NT2/D1 (cell line): ENCODE results near the gene VRK2.
"Not testable (repeated sequence)": the region's sequence is repeated elsewhere in the genome, so short reads cannot be mapped to it uniquely, and the experiment has no call there.

Experiments used
- DNase-seq: peaks from one replicate; pipeline ENCODE4 v3.0.0-alpha.2; 2011; ENCODE audit warnings: low read depth, low spot score
- H3K27me3 ChIP-seq: 2 replicates; pipeline ENCODE4 v1.6.0; 2011; ENCODE audit warnings: mild to moderate bottlenecking; ENCODE audit not compliant: insufficient read length, insufficient read depth
- H3K36me3 ChIP-seq: 2 replicates; pipeline ENCODE4 v1.6.1; 2011; ENCODE audit warnings: mild to moderate bottlenecking, low read length, mixed read lengths; ENCODE audit not compliant: insufficient read depth, insufficient read length
- H3K4me1 ChIP-seq: 2 replicates; pipeline ENCODE4 v1.5.1; 2011; ENCODE audit not compliant: insufficient read depth, insufficient read length
- H3K4me3 ChIP-seq: 2 replicates; pipeline ENCODE4 v1.5.1; 2011; ENCODE audit warnings: low read depth; ENCODE audit not compliant: insufficient read length
- H3K9ac ChIP-seq: 2 replicates; pipeline ENCODE4 v1.6.0; 2011; ENCODE audit warnings: low read depth; ENCODE audit not compliant: insufficient read length
- H3K9me3 ChIP-seq: 2 replicates; pipeline ENCODE4 v1.5.1; 2011; ENCODE audit warnings: mild to moderate bottlenecking, low read length; ENCODE audit not compliant: insufficient read depth
- SUZ12 ChIP-seq: IDR thresholded peaks from 2 replicates; pipeline ENCODE4 v1.6.1; 2011; ENCODE audit not compliant: insufficient read length, insufficient read depth; ENCODE audit errors: extremely low read depth
- YY1 ChIP-seq: IDR thresholded peaks from 2 replicates; pipeline ENCODE4 v1.6.1; 2011; ENCODE audit not compliant: insufficient read length, insufficient read depth
- ZNF274 ChIP-seq: IDR thresholded peaks from 2 replicates; pipeline ENCODE4 v1.6.1; 2011; ENCODE audit warnings: mild to moderate bottlenecking, low read depth, low read length

Gene VRK2

GRCh38 chr2:58133395-58133794 is 86.8 kb downstream of the VRK2 start:
- no peak overlapping the region for H3K9ac ChIP-seq
- no peak for DNase-seq
- no peak for TF ChIP-seq SUZ12
- no peak for TF ChIP-seq YY1
- no peak for TF ChIP-seq ZNF274

GRCh38 chr2:58135861-58136260 is 89.3 kb downstream of the VRK2 start:
- no peak for DNase-seq
- no peak overlapping the region for H3K9ac ChIP-seq
- H3K9me3 ChIP-seq, result no peaks in the 10 kb centered on the region
- no peak overlapping the region for H3K4me3 ChIP-seq
- no peaks in the 10 kb centered on the region for H3K4me1 ChIP-seq
- H3K36me3 ChIP-seq, result peaks cover 6% of the 10 kb centered on the region
- no peaks in the 10 kb centered on the region for H3K27me3 ChIP-seq
- no peak for TF ChIP-seq YY1
- no peak for TF ChIP-seq SUZ12
- no peak for TF ChIP-seq ZNF274

More at GRCh38 chr2:58133395-58133794, 86.8 kb downstream of the VRK2 start:
- Histone ChIP-seq H3K9me3 (no peaks in the 10 kb centered on the region), H3K4me1 (no peaks in the 10 kb centered on the region), H3K27me3 (no peaks in the 10 kb centered on the region), H3K36me3 (peaks cover 6% of the 10 kb centered on the region), H3K4me3 (no peak overlapping the region)

DNA sequence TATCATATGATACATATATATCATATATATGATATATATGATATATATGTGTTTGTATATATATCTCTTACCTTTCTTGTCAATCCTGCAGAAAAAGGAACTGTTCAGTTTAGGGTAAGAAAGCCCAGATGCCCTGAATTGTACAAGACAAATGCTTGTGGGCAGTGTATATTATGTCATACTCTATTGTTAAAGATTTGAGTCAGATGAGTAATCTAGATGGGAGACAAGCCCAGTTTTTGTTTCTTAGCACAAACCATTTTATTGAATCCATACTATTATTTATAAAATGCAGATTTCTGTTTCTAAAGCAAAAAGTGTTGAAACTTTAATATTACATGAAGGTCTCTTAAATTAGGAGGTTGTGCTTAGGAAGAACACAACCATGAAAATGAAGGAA is 90.6 kb downstream of the VRK2 start:
- Histone ChIP-seq H3K4me3 (no peak overlapping the region), H3K9me3 (no peaks in the 10 kb centered on the region), H3K4me1 (no peaks in the 10 kb centered on the region), H3K27me3 (no peaks in the 10 kb centered on the region), H3K9ac (no peak overlapping the region), H3K36me3 (no peaks in the 10 kb centered on the region)
- no peak for TF ChIP-seq SUZ12
- TF ChIP-seq YY1, result no peak
- TF ChIP-seq ZNF274, result no peak
- DNase-seq, result no peak

GRCh38 chr2:58137856-58138255 is 91.2 kb downstream of the VRK2 start:
- TF ChIP-seq ZNF274 (no peak), YY1 (no peak), SUZ12 (no peak)
- H3K9ac ChIP-seq, result no peak overlapping the region
- DNase-seq, result no peak
- no peaks in the 10 kb centered on the region for H3K4me1 ChIP-seq
- no peaks in the 10 kb centered on the region for H3K27me3 ChIP-seq
- H3K4me3 ChIP-seq, result no peak overlapping the region
- H3K9me3 ChIP-seq, result no peaks in the 10 kb centered on the region
- no peaks in the 10 kb centered on the region for H3K36me3 ChIP-seq

GRCh38 chr2:58138396-58139030 is 91.9 kb downstream of the VRK2 start:
- Histone ChIP-seq H3K36me3 (no peaks in the 10 kb centered on the region), H3K4me1 (no peaks in the 10 kb centered on the region), H3K27me3 (no peaks in the 10 kb centered on the region), H3K9me3 (no peaks in the 10 kb centered on the region), H3K9ac (no peak overlapping the region), H3K4me3 (no peak overlapping the region)
- TF ChIP-seq SUZ12 (no peak), ZNF274 (no peak), YY1 (no peak)
- no peak for DNase-seq

DNA sequence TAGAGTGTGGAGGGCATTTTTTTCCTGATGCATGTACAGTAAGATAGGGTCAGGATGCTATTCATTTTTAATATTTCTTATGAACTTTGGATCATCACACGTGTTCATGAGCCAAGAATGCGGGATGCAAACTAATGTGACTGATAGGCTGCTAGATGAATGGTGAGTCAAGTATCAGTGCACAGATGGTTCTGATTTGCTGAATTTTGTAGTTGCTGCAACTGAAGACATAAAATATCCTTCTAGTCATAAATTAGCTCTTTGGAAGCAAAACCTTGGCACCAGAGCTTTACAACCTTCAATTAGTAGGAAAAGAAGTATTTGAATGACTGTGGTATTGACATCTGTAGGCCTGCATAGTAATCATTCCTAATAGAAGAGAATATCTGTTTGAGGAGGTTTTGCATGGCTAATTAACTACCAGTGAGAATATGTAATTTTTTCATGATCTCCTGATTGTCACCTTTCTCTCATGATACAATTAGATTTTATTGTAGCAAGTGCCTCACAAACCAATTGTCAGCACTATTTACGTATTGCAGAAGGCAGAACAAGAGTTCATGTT is 94.0 kb downstream of the VRK2 start:
- Histone ChIP-seq H3K4me3 (no peak overlapping the region), H3K27me3 (no peaks in the 10 kb centered on the region), H3K9me3 (no peaks in the 10 kb centered on the region), H3K9ac (no peak overlapping the region), H3K36me3 (no peaks in the 10 kb centered on the region), H3K4me1 (no peaks in the 10 kb centered on the region)
- no peak for TF ChIP-seq YY1
- TF ChIP-seq ZNF274, result no peak
- TF ChIP-seq SUZ12, result no peak
- no peak for DNase-seq

GRCh38 chr2:58145769-58146168 is 99.2 kb downstream of the VRK2 start:
- H3K4me3 ChIP-seq, H3K36me3 ChIP-seq, H3K9me3 ChIP-seq, H3K4me1 ChIP-seq, DNase-seq, H3K9ac ChIP-seq, H3K27me3 ChIP-seq: not testable (repeated sequence)
